ENCODE measurements around the gene ACSL5.

GRCh38 chr10:112465299-112465883, 91.5 kb downstream of the ACSL5 start:
- TF ChIP-seq EZH2 (IDR thresholded peaks at IDR 0.05; ENCODE audit: insufficient read depth, poor library complexity, severe bottlenecking): no peak
- no peak for TF ChIP-seq EZH2phosphoT487 (IDR thresholded peaks at IDR 0.05; ENCODE audit: insufficient read depth, low read depth)
